CD4-positive, alpha-beta T cell treated with Interleukin-1 beta for 1 hour (primary cell): ENCODE data around the gene ADGRG1.
"Not testable (repeated sequence)": the region's sequence is repeated elsewhere in the genome, so short reads cannot be mapped to it uniquely, and the experiment has no call there.

Source experiments
- DNase-seq, 2 donors: peaks; one replicate each; pipeline ENCODE4 v3.0.0-alpha.2; 2020 to 2022

ADGRG1 gene

GRCh38 chr16:57704905-57705852 is 76.7 kb downstream of the ADGRG1 start:
- no peak for DNase-seq

DNA sequence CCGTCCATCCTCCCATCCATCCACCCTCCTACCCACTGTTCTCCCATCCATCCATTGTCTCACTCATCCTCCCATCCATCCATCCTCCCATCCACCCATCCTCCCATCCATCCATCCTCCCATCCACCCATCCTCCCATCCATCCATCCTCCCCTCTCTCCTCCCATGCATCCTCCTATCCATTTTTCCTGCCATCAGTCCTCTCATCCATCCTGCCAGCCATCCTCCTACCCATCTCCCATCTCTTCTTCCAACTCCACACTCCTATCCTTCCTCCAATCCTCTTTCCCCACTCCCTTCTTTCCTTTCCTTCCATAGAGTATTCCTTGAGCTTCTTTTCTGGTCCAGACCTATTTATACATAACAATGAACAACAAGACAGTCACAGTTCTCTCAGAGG is 78.3 kb downstream of the ADGRG1 start:
- DNase-seq: no peak

DNA sequence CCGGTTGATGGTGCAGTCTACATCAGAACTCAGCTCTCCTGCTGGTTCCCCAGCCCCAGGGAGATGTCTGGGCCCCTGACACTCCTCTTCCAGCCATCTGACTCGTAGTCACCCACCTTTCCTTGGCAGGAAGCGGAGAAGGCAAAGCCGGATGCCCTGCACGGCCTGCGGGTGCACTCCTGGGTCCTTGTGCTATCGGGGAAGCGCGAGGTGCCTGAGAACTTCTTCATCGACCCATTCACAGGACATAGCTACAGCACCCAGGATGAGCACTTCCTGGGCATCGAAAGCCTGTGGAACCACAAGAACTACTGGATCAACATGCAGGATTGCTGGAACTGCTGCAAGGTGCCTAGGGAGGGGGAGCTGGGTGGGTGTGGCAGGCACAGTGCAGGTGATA is 78.9 kb downstream of the ADGRG1 start:
- no peak for DNase-seq

DNA sequence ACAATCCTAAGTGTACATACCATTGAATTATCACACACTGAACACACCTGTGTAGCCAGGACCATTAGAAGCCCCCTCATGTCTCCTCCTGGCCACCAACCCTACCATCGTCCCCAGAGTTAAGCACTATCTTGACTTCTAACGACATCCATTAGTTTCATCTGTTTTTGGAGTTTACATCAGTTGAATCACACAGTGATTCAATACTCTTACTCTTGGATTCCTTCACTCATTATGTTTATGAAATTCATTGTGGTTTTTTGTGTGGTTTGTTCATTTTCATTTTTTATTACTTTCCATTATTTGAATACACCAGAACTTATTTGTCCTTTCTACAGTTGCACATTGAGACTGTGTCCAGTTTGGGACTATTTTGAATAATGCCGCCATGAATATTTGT is 79.7 kb downstream of the ADGRG1 start:
- no peak for DNase-seq

DNA sequence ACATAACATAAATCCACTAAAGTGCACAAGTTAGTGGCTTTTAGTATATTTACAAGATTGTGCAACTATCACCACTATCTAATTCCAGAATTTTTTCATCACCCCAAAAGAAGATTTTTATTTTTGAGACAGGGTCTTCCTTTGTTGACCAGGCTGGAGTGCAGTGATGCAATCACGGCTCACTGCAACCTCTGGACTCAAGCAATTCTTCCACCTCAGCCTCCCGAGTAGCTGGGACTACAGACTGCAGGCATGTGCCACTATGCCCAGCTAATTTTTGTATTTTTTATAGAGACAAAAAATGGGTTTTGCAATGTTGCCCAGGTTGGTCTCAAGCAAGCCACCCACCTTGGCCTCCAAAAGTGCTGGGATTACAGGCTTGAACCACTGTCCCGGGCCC is 81.2 kb downstream of the ADGRG1 start:
- no peak for DNase-seq

DNA sequence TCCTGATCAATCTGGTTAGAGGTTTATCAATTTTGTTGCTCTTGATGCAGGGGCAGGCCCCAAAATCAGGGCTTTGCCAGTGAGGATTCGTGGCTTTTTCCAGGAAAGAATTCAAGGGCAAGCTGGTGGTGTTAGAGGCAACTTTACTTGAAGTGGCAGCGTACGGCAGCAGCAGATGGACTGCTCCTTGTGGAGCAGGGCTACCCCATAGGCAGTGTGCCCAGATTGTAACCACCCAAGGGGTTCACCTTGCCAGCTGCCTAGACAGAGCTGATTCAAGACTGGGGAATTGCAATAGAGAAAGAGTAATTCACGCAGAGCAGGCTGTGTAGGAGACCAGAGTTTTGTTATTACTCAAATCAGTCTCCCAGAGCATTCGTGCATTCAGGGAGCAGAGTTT is 82.9 kb downstream of the ADGRG1 start:
- DNase-seq: no peak

DNA sequence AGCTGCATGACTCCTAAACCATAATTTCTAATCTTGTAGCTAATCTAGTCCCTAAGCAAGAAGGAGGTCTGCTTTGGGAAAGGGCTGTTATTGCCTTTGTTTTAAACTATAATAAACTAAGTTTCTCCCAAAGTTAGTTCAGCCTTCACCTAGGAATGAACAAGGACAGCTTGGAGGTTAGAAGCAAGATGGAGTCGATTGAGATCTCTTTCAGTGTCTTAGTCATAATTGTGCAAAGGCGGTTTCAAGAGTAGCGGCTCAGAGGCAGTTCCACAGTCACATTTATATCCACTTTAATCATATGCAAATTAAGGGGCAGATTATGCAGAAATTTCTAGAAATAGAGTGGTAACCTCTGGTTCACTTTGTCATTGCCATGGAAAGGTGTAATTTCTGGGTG is 83.6 kb downstream of the ADGRG1 start:
- no peak for DNase-seq

DNA sequence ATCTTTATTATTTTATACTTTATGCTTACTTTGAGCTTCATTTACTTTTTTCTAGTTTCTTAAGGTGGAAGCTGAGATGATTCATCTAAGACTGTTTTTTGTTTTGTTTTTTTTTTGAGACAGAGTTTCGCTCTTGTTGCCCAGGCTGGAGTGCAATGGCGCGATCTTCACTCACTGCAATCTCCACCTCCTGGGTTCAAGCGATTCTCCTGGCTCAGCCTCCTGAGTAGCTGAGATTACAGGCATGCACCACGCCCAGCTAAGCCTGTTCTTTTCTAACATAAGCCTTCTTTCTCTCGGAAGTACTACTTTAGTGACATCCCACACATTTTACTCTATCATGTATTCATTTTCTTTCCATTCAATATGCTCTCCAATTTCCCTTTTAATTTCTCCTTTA is 84.1 kb downstream of the ADGRG1 start:
- DNase-seq: not testable (repeated sequence)

- DNase-seq: no peak
Observed at GRCh38 chr16:57713596-57713995, 85.2 kb downstream of the ADGRG1 start.

- DNase-seq: no peak
Observed at GRCh38 chr16:57714047-57714446, 85.6 kb downstream of the ADGRG1 start.
